ENCODE results near the gene NEU2.

GRCh38 chr2:233011702-233012131 lies 20.8 kb upstream of the NEU2 start:
- TF ChIP-seq EZH2phosphoT487 (IDR thresholded peaks at IDR 0.05; ENCODE audit: low read length) (no peak), CTCF (IDR thresholded peaks at IDR 0.05; ENCODE audit: low read length) (no peak)
